OCI-LY7 (cell line): ENCODE data around the gene AQP12A.

Source experiments
- EZH2phosphoT487 ChIP-seq: fragments of 200-600 bp; sonication (generic); IDR thresholded peaks from 2 replicates; pipeline ENCODE4 v1.6.1; 2018; ENCODE audit warnings: low read depth, borderline replicate concordance, mild to moderate bottlenecking, mixed run types, antibody characterized with exemption, low read length, moderate library complexity, mixed read lengths
- TF ChIP-seq, protein P1 (sequence below): fragments of 200-600 bp; sonication (generic); conservative IDR thresholded peaks from 2 replicates; pipeline ENCODE4 v1.5.1; 2014; ENCODE audit warnings: mild to moderate bottlenecking, antibody characterized with exemption, low read length, moderate library complexity, mixed read lengths

GRCh38 chr2:240737512-240737911, 45.8 kb downstream of the AQP12A start:
- TF ChIP-seq, protein P1, sequence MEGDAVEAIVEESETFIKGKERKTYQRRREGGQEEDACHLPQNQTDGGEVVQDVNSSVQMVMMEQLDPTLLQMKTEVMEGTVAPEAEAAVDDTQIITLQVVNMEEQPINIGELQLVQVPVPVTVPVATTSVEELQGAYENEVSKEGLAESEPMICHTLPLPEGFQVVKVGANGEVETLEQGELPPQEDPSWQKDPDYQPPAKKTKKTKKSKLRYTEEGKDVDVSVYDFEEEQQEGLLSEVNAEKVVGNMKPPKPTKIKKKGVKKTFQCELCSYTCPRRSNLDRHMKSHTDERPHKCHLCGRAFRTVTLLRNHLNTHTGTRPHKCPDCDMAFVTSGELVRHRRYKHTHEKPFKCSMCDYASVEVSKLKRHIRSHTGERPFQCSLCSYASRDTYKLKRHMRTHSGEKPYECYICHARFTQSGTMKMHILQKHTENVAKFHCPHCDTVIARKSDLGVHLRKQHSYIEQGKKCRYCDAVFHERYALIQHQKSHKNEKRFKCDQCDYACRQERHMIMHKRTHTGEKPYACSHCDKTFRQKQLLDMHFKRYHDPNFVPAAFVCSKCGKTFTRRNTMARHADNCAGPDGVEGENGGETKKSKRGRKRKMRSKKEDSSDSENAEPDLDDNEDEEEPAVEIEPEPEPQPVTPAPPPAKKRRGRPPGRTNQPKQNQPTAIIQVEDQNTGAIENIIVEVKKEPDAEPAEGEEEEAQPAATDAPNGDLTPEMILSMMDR: no peak
- TF ChIP-seq EZH2phosphoT487: no peak
